GM11168 (cell line): ENCODE results near the gene TMEM140.

Experiments used
- in situ Hi-C: fragments of 300-500 bp; cut with MboI; formaldehyde crosslinking; loops from one replicate; pipeline ENCODE4 v1.12.0; 2022; ENCODE audit warnings: low sequenced_read_pairs; ENCODE audit not compliant: unreplicated experiment

TMEM140 gene

DNA sequence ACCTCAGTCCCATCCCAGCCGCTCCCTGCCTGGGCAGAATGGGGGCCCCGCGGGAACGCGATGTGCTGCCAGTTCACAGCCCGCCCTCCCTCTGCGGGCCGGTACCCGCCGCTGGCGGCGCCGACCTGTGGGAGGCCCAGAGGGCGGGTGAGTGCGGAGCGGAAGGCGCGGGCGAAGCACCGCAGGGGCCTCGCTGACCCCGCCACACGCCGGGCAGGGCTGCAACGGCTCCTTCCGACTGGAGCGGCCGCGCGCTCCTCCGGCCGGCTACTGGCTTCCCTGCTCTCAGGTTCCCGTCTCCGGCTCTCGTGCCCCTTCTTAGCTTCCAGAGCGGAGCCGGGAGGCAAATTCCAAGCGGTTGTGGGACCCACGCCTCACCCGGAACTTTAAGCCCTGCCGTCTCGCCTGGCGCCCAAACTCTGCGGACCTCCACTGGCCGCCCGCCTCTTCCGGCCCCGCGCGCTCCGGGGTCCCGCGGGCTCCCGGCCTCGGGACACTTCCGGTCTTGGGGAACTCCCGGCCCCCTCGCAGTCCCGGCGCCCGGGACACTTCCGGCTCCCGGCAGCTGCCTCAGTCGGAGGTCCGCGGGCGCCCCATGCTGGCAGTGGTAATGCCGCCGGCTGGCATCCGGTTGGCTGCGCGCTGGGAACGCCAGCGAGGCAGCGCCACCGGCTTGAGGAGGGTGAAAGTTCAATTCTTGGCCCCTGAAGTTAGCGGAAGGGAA is 22.6 kb downstream of the TMEM140 start, which contains the start of gene CYREN:
TSS of gene CYREN (minus strand) at position 434 of the 724 bp plus-strand sequence. CDS start 1,785 bp downstream, outside the sequence.
- in situ Hi-C loops: loop anchor here (25.0 kb wide), 1 partner anchor 533 kb away; the partner anchor contains the start of gene BPGM

DNA sequence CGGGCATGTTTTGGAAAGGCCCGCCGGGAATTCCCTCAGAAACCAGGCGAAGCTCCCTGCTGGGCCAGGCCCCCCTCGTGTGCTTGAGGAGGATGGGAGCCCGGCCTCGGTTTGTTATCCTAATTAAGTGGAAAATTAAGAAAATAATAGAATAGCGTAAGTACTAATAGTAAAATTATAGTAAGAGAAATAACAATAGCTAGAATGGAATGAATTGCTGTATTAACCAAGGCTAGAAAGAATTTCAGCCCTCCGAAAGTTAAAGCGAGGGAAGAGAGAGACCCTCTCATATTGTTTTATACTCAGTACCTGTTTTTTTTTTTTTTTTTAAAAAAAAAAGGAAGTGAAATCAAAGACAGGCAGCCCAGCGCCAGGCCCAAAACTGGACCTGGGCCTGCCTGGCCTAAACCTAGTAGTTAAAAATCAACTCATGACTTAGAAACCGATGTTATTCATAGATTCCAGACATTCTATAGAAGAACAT is 23.2 kb downstream of the TMEM140 start:
- in situ Hi-C loops: loop anchor here (25.0 kb wide), 1 partner anchor 534 kb away; the partner anchor contains the start of gene BPGM

- in situ Hi-C loops: loop anchor here (25.0 kb wide), 1 partner anchor 534 kb away; the partner anchor contains the start of gene BPGM
Measured at GRCh38 chr7:135171581-135172291, 23.9 kb downstream of the TMEM140 start.

DNA sequence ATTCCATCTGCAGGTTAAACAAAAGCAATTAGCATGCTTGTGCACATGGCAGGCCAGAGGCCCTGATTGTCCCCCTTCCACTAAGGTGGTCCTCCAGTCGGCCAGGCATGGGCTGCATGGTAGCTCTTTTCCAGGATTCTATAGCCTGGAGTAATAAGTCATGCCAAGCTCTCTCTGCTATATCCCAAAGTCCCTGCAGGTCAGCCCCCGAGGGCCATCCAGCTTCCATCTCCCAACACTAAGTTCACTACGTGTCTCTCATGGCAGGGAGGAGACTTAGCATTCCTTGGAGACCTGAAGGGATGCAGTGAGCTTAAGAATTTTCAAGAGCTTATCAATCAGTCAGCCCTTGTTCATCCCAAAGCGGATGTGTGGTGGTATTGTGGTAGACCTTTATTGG is 26.0 kb downstream of the TMEM140 start:
- in situ Hi-C loops: loop anchor here (25.0 kb wide), 1 partner anchor 537 kb away; the partner anchor contains the start of gene BPGM

- in situ Hi-C loops: loop anchor here (25.0 kb wide), 1 partner anchor 538 kb away; the partner anchor contains the start of gene BPGM
Measured at GRCh38 chr7:135174941-135175340, 27.1 kb downstream of the TMEM140 start.

GRCh38 chr7:135175931-135176330 is 28.1 kb downstream of the TMEM140 start:
- in situ Hi-C loops: no loop called here

DNA sequence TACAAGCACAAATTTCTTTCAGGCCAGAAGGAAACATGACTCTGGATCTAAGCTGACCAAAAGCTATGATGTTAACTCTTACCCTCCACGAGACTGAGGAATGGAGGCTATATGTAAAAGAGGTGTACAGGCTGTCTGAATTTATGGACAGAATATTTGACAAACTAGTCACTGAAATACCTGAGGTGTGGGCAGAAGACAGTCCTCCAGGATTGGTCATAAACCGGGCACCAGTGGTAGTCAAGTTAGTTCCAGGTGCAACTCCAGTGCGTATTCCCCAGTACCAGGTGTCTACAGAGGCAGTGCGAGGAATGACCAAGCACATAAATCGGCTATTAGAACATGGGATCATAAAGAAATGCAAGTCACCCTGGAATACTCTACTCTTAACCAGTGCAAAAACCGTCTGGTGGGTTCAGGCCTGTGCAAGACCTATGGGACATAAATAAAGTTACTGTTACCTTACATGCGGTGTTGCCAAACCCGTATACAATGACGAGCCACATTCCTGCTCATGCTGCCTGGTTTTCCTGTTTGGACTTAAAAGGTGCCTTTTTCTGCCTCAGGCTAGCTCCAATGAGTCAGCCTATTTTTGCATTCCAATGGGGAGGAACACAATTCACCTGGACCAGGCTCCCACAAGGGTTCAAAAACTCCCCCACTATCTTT is 29.3 kb downstream of the TMEM140 start:
- in situ Hi-C loops: no loop called here

DNA sequence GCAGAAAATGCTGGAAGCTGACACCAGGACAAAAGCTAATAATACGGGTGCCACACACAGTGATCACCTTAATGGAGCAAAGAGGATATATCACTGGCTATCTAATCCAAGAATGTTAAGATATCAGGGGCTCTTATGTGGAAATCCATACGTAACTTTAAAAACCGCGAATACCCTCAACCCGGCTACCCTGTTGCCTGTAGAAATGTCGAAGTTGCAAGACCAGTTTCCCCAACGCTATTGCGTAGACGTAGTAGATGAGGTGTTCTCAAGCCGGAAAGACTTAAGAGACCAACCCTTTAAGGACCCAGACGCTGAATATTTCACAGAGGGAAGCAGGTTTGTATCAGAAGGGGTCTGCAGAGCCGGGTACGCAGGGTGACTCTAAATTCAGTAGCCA is 30.5 kb downstream of the TMEM140 start:
- in situ Hi-C loops: no loop called here

DNA sequence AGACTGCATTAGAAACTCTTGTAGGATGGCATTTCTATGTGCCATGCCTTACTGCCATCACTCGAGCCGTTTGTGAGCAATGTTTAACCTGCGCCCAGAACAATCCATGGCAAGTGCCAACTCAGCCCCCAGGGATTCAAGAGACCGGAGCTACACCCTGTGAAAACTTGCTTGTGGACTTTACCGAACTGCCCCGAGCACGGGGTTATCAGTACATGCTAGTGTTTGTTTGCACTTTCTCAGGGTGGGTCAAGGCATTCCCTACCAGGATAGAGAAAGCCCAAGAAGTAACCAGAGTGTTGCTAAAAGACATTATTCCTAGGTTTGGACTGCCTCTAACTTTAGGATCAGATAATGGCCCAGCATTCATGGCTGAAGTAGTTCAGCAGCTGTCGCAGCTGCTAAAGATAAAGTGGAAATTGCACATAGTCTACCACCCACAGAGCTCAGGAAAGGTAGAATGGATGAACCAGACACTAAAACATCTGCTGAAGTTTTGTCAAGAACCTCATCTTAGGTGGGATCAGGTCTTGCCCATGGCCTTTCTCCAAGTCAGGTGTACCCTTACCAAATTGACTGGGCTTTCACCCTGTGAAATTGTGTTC is 31.6 kb downstream of the TMEM140 start:
- in situ Hi-C loops: no loop called here

GRCh38 chr7:135180122-135180521 is 32.2 kb downstream of the TMEM140 start:
- in situ Hi-C loops: no loop called here

DNA sequence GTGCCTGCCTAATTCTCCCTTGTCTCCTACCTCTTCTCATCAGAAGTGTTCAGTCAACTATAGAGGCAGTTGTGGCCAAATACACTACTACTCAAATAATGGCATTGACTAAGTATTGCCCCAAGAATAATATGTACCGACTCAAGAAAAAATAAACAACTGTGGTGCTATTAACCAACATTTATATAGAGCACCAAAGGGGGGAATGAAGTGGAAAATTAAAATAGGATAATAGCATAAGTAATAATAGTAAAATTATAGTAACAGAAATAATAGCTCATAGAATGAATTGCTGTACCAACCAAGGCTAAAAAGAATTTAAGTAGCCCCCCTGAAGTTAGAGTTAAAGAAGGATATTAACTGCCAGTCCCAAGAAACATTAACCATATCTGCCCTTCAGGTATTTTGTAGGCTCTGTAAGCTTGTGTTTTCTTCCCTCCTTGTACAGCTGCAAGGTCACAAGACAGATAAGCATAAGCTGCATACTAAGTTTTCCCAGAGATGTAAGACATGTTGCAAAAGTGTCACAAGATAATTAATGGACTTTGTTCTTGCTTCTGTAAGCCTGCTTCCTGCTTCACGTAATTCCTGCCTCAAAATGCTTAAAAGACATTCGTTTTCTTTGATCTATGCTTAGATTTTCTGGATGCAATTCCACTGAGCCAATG is 33.5 kb downstream of the TMEM140 start:
- in situ Hi-C loops: no loop called here

DNA sequence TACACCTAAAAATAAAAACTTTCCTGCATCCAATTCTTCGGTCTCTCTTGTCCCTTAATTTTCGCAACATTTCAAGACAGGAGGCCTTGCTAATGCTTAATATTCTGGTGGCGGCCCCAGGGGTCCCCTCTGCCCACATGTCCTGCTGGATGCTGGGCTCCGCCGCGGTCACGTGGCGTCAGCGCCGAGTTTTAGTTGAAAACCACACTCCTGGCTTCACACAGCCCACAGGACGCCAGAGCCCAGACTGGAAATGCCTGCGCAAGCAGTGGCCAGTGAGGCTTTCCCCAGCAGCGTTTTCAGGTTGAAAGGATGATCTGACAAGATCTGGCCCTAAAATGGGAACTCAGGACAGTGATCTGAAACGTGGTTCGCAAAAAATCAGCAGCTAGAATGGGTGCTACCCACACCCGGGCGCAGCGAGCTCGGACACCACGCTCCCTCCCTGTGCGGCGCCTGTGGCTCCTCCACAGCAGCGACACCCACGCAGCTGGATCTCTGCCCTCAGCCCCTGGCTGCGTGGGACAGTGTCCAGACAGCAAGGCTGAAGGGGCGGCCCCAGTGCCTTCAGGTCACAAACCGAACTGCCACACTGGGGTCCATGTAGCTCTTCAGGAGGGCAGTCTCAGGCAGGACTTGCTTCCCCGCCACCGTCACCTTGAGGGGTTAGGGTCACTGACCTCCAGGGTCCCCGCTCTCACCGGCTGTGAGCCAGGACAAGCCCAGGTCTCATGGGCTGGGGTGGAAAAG is 34.2 kb downstream of the TMEM140 start:
- in situ Hi-C loops: no loop called here

DNA sequence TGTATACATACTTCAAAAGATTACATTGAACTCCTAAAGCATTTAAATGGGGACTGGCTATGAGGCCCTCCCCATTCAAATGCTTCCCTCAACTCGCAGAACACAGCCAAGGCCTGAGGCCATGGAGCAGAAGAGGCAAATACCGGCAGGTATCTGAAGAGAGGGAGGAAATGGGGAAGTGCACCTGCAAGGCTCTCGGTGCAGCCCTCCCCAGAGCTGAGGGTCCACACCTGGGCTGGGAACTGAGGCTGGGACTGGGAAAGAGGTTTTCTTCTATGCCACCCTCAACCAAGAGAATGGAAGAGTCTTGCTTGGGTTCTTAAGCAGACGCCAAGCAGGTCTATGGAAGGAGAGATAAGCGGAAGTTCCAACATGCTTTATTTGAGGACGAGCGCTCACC is 35.6 kb downstream of the TMEM140 start:
- in situ Hi-C loops: no loop called here

- in situ Hi-C loops: no loop called here
Measured at GRCh38 chr7:135184254-135184841, 36.5 kb downstream of the TMEM140 start.

DNA sequence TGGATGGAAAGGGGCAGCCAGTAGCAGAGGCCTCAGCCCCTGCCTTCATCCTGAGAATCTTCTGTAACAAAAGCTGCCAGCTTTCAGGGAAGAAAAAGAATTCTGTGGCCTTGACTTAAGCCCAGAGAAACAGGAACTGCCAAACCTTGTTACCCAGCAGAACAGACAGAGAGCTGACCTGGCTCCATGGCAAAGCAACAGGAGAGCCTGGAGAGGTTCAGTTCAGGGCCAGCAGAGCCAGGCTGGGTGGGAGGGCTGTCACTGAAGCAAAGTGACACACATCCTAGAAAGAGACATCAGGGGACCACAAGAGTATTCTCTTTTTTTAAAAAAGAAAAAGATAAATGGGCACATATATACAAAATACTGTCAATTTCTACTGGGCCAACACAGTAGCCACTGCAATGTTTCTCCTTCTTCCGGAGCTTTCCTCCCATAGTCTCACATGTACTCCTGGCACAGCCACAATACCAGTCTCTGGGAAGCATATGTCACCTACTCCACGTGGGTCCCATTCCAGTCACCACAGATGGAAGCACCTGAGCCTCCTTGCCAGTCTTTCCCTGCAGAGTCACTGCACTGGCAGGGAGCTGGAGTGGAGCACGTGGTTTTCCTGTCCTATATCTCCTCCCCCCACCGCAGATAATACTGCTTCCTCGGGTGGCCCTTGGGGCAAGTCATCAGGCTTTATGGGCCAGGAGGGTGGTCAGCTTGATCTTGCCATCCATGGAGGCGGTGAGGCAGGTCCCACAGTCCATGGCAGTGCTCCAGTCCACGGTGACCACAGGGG is 37.8 kb downstream of the TMEM140 start:
- in situ Hi-C loops: no loop called here

DNA sequence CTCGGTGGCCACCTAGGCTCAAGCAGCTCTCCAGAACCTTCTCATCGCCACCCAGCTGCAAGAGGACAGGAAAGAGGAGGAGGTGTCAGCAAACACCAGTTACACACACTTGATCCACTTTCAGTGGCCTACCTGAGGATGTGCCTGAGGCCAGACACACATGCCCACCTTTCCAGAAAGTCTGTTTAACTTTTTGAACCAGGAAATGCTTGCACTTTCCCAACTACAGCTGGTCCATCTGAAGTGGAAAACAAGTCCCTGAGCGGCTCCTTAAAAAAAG is 38.3 kb downstream of the TMEM140 start:
- in situ Hi-C loops: no loop called here

GRCh38 chr7:135186841-135187253 is 39.0 kb downstream of the TMEM140 start:
- in situ Hi-C loops: no loop called here
